Measurements from ENCODE around the gene TMEM94.
"Not testable (repeated sequence)": the region's sequence is repeated elsewhere in the genome, so short reads cannot be mapped to it uniquely, and the experiment has no call there.

TMEM94 gene

GRCh38 chr17:75513641-75514000 lies 57.2 kb downstream of the TMEM94 start:
- no peak for DNase-seq

GRCh38 chr17:75514299-75514918 lies 58.0 kb downstream of the TMEM94 start:
- DNase-seq: no peak

- DNase-seq: no peak
These were observed 58.6 kb downstream of the TMEM94 start for GRCh38 chr17:75514919-75515495.

GRCh38 chr17:75515496-75516254 lies 59.2 kb downstream of the TMEM94 start, which contains the start of gene CASKIN2:
CASKIN2 (minus strand) TSS chr17:75515537; CDS start chr17:75513804, 1,733 bp downstream.
- peak; percentile 79 for DNase-seq

- peak; percentile 76 for DNase-seq
These were observed 59.8 kb downstream of the TMEM94 start, which contains the start of gene TSEN54 for GRCh38 chr17:75516255-75516618. TSEN54 (plus strand) TSS chr17:75516528; CDS start chr17:75516561, 33 bp downstream.

GRCh38 chr17:75516619-75517296 lies 60.3 kb downstream of the TMEM94 start:
- no peak for DNase-seq

- DNase-seq: no peak
These were observed 60.9 kb downstream of the TMEM94 start for GRCh38 chr17:75517297-75517865.

- DNase-seq: no peak
These were observed 61.8 kb downstream of the TMEM94 start for GRCh38 chr17:75518201-75518600.

- no peak for DNase-seq
These were observed 62.6 kb downstream of the TMEM94 start for GRCh38 chr17:75518983-75519537.

GRCh38 chr17:75520413-75520812 lies 64.0 kb downstream of the TMEM94 start:
- DNase-seq: not testable (repeated sequence)

GRCh38 chr17:75521290-75521689 lies 64.9 kb downstream of the TMEM94 start:
- DNase-seq: no peak

GRCh38 chr17:75521951-75522727 lies 65.7 kb downstream of the TMEM94 start:
- DNase-seq: no peak

- no peak for DNase-seq
These were observed 67.2 kb downstream of the TMEM94 start for GRCh38 chr17:75523647-75524046.

GRCh38 chr17:75524269-75524969 lies 68.0 kb downstream of the TMEM94 start:
- DNase-seq: no peak

GRCh38 chr17:75524970-75525805 lies 68.8 kb downstream of the TMEM94 start, which contains the start of gene LLGL2:
LLGL2 (plus strand) TSS chr17:75525697; CDS start chr17:75543427, 17,730 bp downstream.
- DNase-seq: no peak

GRCh38 chr17:75525806-75526554 lies 69.5 kb downstream of the TMEM94 start:
- no peak for DNase-seq

- DNase-seq: no peak
These were observed 70.3 kb downstream of the TMEM94 start for GRCh38 chr17:75526555-75527270.

GRCh38 chr17:75530837-75531720 lies 74.6 kb downstream of the TMEM94 start:
- no peak for DNase-seq
